B cell (primary cell): ENCODE results near the gene UBE2L5.

ENCODE experiments used
- EZH2 ChIP-seq: IDR thresholded peaks from 2 replicates; pipeline ENCODE4 v1.6.1; 2012; ENCODE audit warnings: borderline replicate concordance, low read depth, mild to moderate bottlenecking, moderate library complexity, low read length; ENCODE audit not compliant: insufficient read depth, poor library complexity, severe bottlenecking
- TF ChIP-seq, protein P1 (sequence below): fragments of 200-600 bp; IDR thresholded peaks from one replicate; pipeline ENCODE4 v1.8.0; 2022; ENCODE audit warnings: antibody characterized with exemption, mild to moderate bottlenecking

DNA sequence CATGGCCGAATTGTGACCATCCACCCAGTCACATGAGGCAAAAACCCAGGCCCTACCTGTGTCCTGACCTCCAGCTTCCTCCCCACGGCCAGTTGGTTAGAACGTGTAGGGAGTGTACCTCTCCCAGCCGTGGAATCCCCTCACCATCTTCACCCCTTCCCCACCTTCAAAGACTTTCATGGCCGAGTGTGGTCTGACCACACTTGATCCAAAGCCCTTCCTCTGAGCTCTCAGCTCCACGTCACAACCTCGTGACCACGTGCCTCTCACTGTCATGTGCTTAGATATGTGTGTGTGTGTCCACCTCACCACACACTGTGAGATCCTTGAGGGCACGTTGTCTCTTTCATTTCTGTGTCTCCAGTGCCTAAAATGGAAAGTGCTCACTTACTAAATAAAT, 48.6 kb upstream of the UBE2L5 start:
- TF ChIP-seq, protein P1, sequence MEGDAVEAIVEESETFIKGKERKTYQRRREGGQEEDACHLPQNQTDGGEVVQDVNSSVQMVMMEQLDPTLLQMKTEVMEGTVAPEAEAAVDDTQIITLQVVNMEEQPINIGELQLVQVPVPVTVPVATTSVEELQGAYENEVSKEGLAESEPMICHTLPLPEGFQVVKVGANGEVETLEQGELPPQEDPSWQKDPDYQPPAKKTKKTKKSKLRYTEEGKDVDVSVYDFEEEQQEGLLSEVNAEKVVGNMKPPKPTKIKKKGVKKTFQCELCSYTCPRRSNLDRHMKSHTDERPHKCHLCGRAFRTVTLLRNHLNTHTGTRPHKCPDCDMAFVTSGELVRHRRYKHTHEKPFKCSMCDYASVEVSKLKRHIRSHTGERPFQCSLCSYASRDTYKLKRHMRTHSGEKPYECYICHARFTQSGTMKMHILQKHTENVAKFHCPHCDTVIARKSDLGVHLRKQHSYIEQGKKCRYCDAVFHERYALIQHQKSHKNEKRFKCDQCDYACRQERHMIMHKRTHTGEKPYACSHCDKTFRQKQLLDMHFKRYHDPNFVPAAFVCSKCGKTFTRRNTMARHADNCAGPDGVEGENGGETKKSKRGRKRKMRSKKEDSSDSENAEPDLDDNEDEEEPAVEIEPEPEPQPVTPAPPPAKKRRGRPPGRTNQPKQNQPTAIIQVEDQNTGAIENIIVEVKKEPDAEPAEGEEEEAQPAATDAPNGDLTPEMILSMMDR: no peak
- no peak for TF ChIP-seq EZH2
